WTC11 (cell line): ENCODE results near the gene SYNM. TPM values are rescaled to one million over a fixed set of nuclear protein-coding genes. Genes with fewer than 3 reads are reported as not detected.

Source experiments
- ATAC-seq: fragments of 200-7000 bp; cut with Tn5 transposase; 2 replicates; pipeline ENCODE4 v1.10.0; 2021; ENCODE audit warnings: mild to moderate bottlenecking, moderate library complexity
- CTCF ChIA-PET: fragments of 300-600 bp; sonication (Branson Sonifier 250); formaldehyde crosslinking; loops from one replicate; lab custom pipeline; 2021; ENCODE audit warnings: antibody characterized with exemption; lab: Charles Lee
- POLR2A ChIA-PET: fragments of 350-600 bp; sonication (Branson Sonifier 250); formaldehyde crosslinking; loops from one replicate; lab custom pipeline; 2021; ENCODE audit warnings: antibody characterized with exemption; lab: Charles Lee
- DNase-seq: peaks from one replicate; pipeline ENCODE4 v3.0.0; 2021; ENCODE audit warnings: low spot score
- H3K27ac Mint-ChIP-seq: 2 replicates; pipeline ENCODE4 v1.8.0; 2021; ENCODE audit warnings: mixed read lengths
- H3K27me3 Mint-ChIP-seq: 2 replicates; pipeline ENCODE4 v1.8.0; 2021; ENCODE audit warnings: low read depth, mild to moderate bottlenecking, moderate library complexity, mixed read lengths
- H3K36me3 Mint-ChIP-seq: 2 replicates; pipeline ENCODE4 v1.8.0; 2021; ENCODE audit warnings: mixed read lengths
- H3K4me1 Mint-ChIP-seq: 2 replicates; pipeline ENCODE4 v1.8.0; 2022; ENCODE audit warnings: mixed read lengths
- H3K4me3 Mint-ChIP-seq: 2 replicates; pipeline ENCODE4 v1.8.0; 2021; ENCODE audit warnings: mild to moderate bottlenecking, moderate library complexity, mixed read lengths
- H3K9me3 Mint-ChIP-seq: 2 replicates; pipeline ENCODE4 v1.8.0; 2021; ENCODE audit warnings: mixed read lengths
- ATF1 ChIP-seq: sonication (generic); formaldehyde crosslinking; IDR thresholded peaks from 2 replicates; pipeline ENCODE4 v1.8.1; 2023; ENCODE audit warnings: mild to moderate bottlenecking, moderate library complexity, missing genetic modification reagents
- CREB1 ChIP-seq: sonication (generic); formaldehyde crosslinking; IDR thresholded peaks from 2 replicates; pipeline ENCODE4 v1.8.0; 2023; ENCODE audit warnings: mild to moderate bottlenecking, missing genetic modification reagents
- FOXJ3 ChIP-seq: sonication (generic); formaldehyde crosslinking; IDR thresholded peaks from 2 replicates; pipeline ENCODE4 v1.9.0; 2021; ENCODE audit warnings: missing genetic modification reagents, mild to moderate bottlenecking, borderline replicate concordance
- FOXK1 ChIP-seq: sonication (generic); formaldehyde crosslinking; IDR thresholded peaks from 2 replicates; pipeline ENCODE4 v1.8.0; 2022; ENCODE audit warnings: mild to moderate bottlenecking, moderate library complexity, missing genetic modification reagents
- GTF2I ChIP-seq: fragments of 250-450 bp; sonication (Bioruptor Pico); conservative IDR thresholded peaks from 2 replicates; pipeline ENCODE4 v1.4.0; 2021; ENCODE audit warnings: mild to moderate bottlenecking
- JAZF1 ChIP-seq: fragments of 250-450 bp; sonication (Bioruptor Pico); IDR thresholded peaks from 2 replicates; pipeline ENCODE4 v1.9.0; 2021; ENCODE audit warnings: moderate library complexity, mild to moderate bottlenecking, inconsistent platforms
- NFATC4 ChIP-seq: fragments of 250-450 bp; sonication (Bioruptor Pico); IDR thresholded peaks from 2 replicates; pipeline ENCODE4 v1.9.0; 2021; ENCODE audit warnings: mild to moderate bottlenecking
- NR3C1 ChIP-seq: sonication (generic); formaldehyde crosslinking; conservative IDR thresholded peaks from 2 replicates; pipeline ENCODE4 v1.8.1; 2023; ENCODE audit warnings: low read depth, mild to moderate bottlenecking, missing genetic modification reagents
- SMAD3 ChIP-seq: sonication (generic); formaldehyde crosslinking; IDR thresholded peaks from 2 replicates; pipeline ENCODE4 v1.8.0; 2022; ENCODE audit warnings: missing genetic modification reagents, mild to moderate bottlenecking, borderline replicate concordance
- SMAD4 ChIP-seq: sonication (generic); formaldehyde crosslinking; IDR thresholded peaks from 2 replicates; pipeline ENCODE4 v1.8.0; 2022; ENCODE audit warnings: mild to moderate bottlenecking, missing genetic modification reagents
- TP53 ChIP-seq: sonication (generic); formaldehyde crosslinking; IDR thresholded peaks from 2 replicates; pipeline ENCODE4 v1.8.1; 2023; ENCODE audit warnings: mild to moderate bottlenecking, missing genetic modification reagents
- ZBTB21 ChIP-seq: sonication (generic); formaldehyde crosslinking; IDR thresholded peaks from 2 replicates; pipeline ENCODE4 v1.8.1; 2023; ENCODE audit warnings: mild to moderate bottlenecking, missing genetic modification reagents, borderline replicate concordance
- ZNF121 ChIP-seq: sonication (generic); formaldehyde crosslinking; IDR thresholded peaks from 2 replicates; pipeline ENCODE4 v1.8.0; 2023; ENCODE audit warnings: missing genetic modification reagents
- total RNA-seq: library from RNA; stranded (reverse); gene quantifications from 3 replicates; pipeline ENCODE4 v1.2.3, GENCODE V29; 2021
- TF ChIP-seq, protein P1 (sequence below): sonication (generic); formaldehyde crosslinking; IDR thresholded peaks from 2 replicates; pipeline ENCODE4 v1.8.0; 2022; ENCODE audit warnings: missing genetic modification reagents
- TF ChIP-seq, protein P2 (sequence below): sonication (generic); formaldehyde crosslinking; IDR thresholded peaks from 2 replicates; pipeline ENCODE4 v1.8.1; 2022; ENCODE audit warnings: mild to moderate bottlenecking, missing genetic modification reagents, moderate library complexity, borderline replicate concordance
- TF ChIP-seq, protein P3 (sequence below): sonication (generic); formaldehyde crosslinking; IDR thresholded peaks from 2 replicates; pipeline ENCODE4 v1.8.0; 2022; ENCODE audit warnings: mild to moderate bottlenecking, missing genetic modification reagents
- TF ChIP-seq, protein P4 (sequence below): sonication (generic); formaldehyde crosslinking; IDR thresholded peaks from 2 replicates; pipeline ENCODE4 v1.8.1; 2022; ENCODE audit warnings: missing genetic modification reagents, borderline replicate concordance
- TF ChIP-seq, protein P5 (sequence below): fragments of 250-450 bp; sonication (Bioruptor Pico); IDR thresholded peaks from 2 replicates; pipeline ENCODE4 v2.1.2; 2022; ENCODE audit warnings: mild to moderate bottlenecking, moderate library complexity
- TF ChIP-seq, protein P6 (sequence below): sonication (generic); formaldehyde crosslinking; IDR thresholded peaks from 2 replicates; pipeline ENCODE4 v1.8.1; 2023; ENCODE audit warnings: mild to moderate bottlenecking, missing genetic modification reagents, moderate library complexity
- TF ChIP-seq, protein P7 (sequence below): sonication (generic); formaldehyde crosslinking; IDR thresholded peaks from 2 replicates; pipeline ENCODE4 v1.8.1; 2023; ENCODE audit warnings: mild to moderate bottlenecking, missing genetic modification reagents, borderline replicate concordance
- TF ChIP-seq, protein P8 (sequence below): sonication (generic); formaldehyde crosslinking; IDR thresholded peaks from 2 replicates; pipeline ENCODE4 v1.8.1; 2022; ENCODE audit warnings: low read depth, mild to moderate bottlenecking, moderate library complexity, missing genetic modification reagents, borderline replicate concordance

The SYNM gene
- total RNA-seq, 1 experiment from 2014 or later: 2.2 TPM

DNA sequence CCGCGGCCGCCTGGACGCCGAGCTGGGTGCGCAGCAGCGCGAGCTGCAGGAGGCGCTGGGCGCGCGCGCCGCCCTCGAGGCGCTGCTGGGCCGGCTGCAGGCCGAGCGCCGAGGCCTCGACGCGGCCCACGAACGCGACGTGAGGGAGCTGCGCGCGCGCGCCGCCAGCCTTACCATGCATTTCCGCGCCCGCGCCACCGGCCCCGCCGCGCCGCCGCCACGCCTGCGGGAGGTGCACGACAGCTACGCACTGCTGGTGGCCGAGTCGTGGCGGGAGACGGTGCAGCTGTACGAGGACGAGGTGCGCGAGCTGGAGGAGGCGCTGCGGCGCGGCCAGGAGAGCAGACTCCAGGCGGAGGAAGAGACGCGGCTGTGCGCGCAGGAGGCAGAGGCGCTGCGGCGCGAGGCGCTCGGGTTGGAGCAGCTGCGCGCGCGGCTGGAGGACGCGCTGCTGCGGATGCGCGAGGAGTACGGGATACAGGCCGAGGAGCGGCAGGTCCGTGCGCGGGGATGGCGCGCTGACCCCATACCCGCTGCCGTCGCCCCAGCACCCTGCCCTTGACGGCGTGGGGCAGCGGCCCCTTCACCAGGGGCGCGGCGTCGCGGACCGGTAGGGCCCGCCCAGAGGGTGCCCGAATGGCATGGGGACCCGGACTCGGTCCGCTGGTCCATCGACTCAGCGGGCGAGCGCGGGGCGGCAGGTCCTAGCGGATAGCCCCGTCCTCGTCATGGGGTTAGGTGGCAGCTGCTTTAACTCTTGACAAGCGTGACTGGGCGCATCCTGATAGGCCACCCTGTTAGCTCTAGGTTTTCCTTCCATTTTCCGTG lies 848 bp downstream of the SYNM start:
- ChIA-PET POLR2A (interaction anchor here (0.6 to 1.2 kb wide), 3 partner anchors 46 to 146 kb away, joined by 3 read pairs; partner anchors contain the start of gene LRRC28), CTCF (interaction anchor here (0.6 to 2.1 kb wide), 39 partner anchors 9 to 678 kb away, joined by 3 to 11 read pairs (median 4); partner anchors contain the start of gene LRRC28)
- H3K4me3 Mint-ChIP-seq: peak overlapping the region; percentile 53
- peaks cover 60% of the 10 kb centered on the region for H3K27me3 Mint-ChIP-seq
- DNase-seq: peak; percentile 77
- no peaks in the 10 kb centered on the region for H3K36me3 Mint-ChIP-seq
- H3K27ac Mint-ChIP-seq: no peak overlapping the region
- peak; percentile 67 for ATAC-seq
- no peaks in the 10 kb centered on the region for H3K9me3 Mint-ChIP-seq
- H3K4me1 Mint-ChIP-seq: 0 out of 2 replicates have a peak, but pooled peaks cover 4% of the 10 kb centered on the region
- TF ChIP-seq, protein P1, sequence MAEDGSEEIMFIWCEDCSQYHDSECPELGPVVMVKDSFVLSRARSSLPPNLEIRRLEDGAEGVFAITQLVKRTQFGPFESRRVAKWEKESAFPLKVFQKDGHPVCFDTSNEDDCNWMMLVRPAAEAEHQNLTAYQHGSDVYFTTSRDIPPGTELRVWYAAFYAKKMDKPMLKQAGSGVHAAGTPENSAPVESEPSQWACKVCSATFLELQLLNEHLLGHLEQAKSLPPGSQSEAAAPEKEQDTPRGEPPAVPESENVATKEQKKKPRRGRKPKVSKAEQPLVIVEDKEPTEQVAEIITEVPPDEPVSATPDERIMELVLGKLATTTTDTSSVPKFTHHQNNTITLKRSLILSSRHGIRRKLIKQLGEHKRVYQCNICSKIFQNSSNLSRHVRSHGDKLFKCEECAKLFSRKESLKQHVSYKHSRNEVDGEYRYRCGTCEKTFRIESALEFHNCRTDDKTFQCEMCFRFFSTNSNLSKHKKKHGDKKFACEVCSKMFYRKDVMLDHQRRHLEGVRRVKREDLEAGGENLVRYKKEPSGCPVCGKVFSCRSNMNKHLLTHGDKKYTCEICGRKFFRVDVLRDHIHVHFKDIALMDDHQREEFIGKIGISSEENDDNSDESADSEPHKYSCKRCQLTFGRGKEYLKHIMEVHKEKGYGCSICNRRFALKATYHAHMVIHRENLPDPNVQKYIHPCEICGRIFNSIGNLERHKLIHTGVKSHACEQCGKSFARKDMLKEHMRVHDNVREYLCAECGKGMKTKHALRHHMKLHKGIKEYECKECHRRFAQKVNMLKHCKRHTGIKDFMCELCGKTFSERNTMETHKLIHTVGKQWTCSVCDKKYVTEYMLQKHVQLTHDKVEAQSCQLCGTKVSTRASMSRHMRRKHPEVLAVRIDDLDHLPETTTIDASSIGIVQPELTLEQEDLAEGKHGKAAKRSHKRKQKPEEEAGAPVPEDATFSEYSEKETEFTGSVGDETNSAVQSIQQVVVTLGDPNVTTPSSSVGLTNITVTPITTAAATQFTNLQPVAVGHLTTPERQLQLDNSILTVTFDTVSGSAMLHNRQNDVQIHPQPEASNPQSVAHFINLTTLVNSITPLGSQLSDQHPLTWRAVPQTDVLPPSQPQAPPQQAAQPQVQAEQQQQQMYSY (CRISPR knock-in tag): 0 out of 2 replicates have a peak, but pooled peaks have one; percentile 29
- TF ChIP-seq, protein P2, sequence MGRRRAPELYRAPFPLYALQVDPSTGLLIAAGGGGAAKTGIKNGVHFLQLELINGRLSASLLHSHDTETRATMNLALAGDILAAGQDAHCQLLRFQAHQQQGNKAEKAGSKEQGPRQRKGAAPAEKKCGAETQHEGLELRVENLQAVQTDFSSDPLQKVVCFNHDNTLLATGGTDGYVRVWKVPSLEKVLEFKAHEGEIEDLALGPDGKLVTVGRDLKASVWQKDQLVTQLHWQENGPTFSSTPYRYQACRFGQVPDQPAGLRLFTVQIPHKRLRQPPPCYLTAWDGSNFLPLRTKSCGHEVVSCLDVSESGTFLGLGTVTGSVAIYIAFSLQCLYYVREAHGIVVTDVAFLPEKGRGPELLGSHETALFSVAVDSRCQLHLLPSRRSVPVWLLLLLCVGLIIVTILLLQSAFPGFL (CRISPR knock-in tag): no peak
- 0 out of 2 replicates have a peak, but pooled peaks have one; percentile 50 for TF ChIP-seq SMAD3
- TF ChIP-seq, protein P3, sequence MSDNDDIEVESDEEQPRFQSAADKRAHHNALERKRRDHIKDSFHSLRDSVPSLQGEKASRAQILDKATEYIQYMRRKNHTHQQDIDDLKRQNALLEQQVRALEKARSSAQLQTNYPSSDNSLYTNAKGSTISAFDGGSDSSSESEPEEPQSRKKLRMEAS (CRISPR knock-in tag): peak; percentile 93
- TF ChIP-seq, protein P4, sequence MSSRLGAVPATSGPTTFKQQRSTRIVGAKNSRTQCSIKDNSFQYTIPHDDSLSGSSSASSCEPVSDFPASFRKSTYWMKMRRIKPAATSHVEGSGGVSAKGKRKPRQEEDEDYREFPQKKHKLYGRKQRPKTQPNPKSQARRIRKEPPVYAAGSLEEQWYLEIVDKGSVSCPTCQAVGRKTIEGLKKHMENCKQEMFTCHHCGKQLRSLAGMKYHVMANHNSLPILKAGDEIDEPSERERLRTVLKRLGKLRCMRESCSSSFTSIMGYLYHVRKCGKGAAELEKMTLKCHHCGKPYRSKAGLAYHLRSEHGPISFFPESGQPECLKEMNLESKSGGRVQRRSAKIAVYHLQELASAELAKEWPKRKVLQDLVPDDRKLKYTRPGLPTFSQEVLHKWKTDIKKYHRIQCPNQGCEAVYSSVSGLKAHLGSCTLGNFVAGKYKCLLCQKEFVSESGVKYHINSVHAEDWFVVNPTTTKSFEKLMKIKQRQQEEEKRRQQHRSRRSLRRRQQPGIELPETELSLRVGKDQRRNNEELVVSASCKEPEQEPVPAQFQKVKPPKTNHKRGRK: no peak
- TF ChIP-seq SMAD4: no peak
- TF ChIP-seq, protein P5, sequence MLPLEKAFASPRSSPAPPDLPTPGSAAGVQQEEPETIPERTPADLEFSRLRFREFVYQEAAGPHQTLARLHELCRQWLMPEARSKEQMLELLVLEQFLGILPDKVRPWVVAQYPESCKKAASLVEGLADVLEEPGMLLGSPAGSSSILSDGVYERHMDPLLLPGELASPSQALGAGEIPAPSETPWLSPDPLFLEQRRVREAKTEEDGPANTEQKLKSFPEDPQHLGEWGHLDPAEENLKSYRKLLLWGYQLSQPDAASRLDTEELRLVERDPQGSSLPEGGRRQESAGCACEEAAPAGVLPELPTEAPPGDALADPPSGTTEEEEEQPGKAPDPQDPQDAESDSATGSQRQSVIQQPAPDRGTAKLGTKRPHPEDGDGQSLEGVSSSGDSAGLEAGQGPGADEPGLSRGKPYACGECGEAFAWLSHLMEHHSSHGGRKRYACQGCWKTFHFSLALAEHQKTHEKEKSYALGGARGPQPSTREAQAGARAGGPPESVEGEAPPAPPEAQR (CRISPR knock-in tag): no peak
- TF ChIP-seq, protein P6, sequence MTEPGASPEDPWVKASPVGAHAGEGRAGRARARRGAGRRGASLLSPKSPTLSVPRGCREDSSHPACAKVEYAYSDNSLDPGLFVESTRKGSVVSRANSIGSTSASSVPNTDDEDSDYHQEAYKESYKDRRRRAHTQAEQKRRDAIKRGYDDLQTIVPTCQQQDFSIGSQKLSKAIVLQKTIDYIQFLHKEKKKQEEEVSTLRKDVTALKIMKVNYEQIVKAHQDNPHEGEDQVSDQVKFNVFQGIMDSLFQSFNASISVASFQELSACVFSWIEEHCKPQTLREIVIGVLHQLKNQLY (CRISPR knock-in tag): no peak
- no peak for TF ChIP-seq FOXJ3 (CRISPR knock-in tag)
- TF ChIP-seq, protein P7, sequence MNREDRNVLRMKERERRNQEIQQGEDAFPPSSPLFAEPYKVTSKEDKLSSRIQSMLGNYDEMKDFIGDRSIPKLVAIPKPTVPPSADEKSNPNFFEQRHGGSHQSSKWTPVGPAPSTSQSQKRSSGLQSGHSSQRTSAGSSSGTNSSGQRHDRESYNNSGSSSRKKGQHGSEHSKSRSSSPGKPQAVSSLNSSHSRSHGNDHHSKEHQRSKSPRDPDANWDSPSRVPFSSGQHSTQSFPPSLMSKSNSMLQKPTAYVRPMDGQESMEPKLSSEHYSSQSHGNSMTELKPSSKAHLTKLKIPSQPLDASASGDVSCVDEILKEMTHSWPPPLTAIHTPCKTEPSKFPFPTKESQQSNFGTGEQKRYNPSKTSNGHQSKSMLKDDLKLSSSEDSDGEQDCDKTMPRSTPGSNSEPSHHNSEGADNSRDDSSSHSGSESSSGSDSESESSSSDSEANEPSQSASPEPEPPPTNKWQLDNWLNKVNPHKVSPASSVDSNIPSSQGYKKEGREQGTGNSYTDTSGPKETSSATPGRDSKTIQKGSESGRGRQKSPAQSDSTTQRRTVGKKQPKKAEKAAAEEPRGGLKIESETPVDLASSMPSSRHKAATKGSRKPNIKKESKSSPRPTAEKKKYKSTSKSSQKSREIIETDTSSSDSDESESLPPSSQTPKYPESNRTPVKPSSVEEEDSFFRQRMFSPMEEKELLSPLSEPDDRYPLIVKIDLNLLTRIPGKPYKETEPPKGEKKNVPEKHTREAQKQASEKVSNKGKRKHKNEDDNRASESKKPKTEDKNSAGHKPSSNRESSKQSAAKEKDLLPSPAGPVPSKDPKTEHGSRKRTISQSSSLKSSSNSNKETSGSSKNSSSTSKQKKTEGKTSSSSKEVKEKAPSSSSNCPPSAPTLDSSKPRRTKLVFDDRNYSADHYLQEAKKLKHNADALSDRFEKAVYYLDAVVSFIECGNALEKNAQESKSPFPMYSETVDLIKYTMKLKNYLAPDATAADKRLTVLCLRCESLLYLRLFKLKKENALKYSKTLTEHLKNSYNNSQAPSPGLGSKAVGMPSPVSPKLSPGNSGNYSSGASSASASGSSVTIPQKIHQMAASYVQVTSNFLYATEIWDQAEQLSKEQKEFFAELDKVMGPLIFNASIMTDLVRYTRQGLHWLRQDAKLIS (CRISPR knock-in tag): no peak; the same call in 1 of the 2 replicates
- TF ChIP-seq JAZF1: no peak
- no peak; the same call in 1 of the 2 replicates for TF ChIP-seq ZNF121
- TF ChIP-seq NR3C1: no peak
- TF ChIP-seq FOXK1: peak; percentile 67
- peak; percentile 73; the same call in 1 of the 2 replicates for TF ChIP-seq ATF1 (CRISPR knock-in tag)
- TF ChIP-seq, protein P8, sequence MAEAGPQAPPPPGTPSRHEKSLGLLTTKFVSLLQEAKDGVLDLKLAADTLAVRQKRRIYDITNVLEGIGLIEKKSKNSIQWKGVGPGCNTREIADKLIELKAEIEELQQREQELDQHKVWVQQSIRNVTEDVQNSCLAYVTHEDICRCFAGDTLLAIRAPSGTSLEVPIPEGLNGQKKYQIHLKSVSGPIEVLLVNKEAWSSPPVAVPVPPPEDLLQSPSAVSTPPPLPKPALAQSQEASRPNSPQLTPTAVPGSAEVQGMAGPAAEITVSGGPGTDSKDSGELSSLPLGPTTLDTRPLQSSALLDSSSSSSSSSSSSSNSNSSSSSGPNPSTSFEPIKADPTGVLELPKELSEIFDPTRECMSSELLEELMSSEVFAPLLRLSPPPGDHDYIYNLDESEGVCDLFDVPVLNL (CRISPR knock-in tag): peak; percentile 44; the same call in 1 of the 2 replicates
- TF ChIP-seq CREB1: peak; percentile 59; the same call in 1 of the 2 replicates
- TF ChIP-seq ZBTB21 (CRISPR knock-in tag): peak; percentile 44; the same call in 1 of the 2 replicates
- TF ChIP-seq GTF2I (CRISPR knock-in tag): no peak
- peak; percentile 81 for TF ChIP-seq TP53 (CRISPR knock-in tag)
- no peak for TF ChIP-seq NFATC4 (CRISPR knock-in tag)
